SKM-1 (cell line): ENCODE results near the gene SNED1.

Experiments
- DNase-seq: peaks from one replicate; lab custom pipeline; 2025; ENCODE audit not compliant: unreplicated experiment; lab: John Stamatoyannopoulos, UW

SNED1 gene

GRCh38 chr2:241066171-241066892, 67.9 kb downstream of the SNED1 start:
- no peak for DNase-seq

- DNase-seq, result no peak
Measured at GRCh38 chr2:241066893-241067341, 68.5 kb downstream of the SNED1 start.

- DNase-seq, result no peak
Measured at GRCh38 chr2:241067501-241068135, 69.2 kb downstream of the SNED1 start.

- no peak for DNase-seq
Measured at GRCh38 chr2:241068136-241068941, 69.9 kb downstream of the SNED1 start.

GRCh38 chr2:241068942-241069810, 70.8 kb downstream of the SNED1 start:
- DNase-seq, result no peak

GRCh38 chr2:241069821-241070281, 71.4 kb downstream of the SNED1 start:
- DNase-seq, result no peak

- DNase-seq, result no peak
Measured at GRCh38 chr2:241070361-241070760, 71.9 kb downstream of the SNED1 start.

- no peak for DNase-seq
Measured at GRCh38 chr2:241070811-241071676, 72.6 kb downstream of the SNED1 start.

GRCh38 chr2:241071677-241072111, 73.3 kb downstream of the SNED1 start:
- no peak for DNase-seq

- DNase-seq, result no peak
Measured at GRCh38 chr2:241072151-241072550, 73.7 kb downstream of the SNED1 start.

GRCh38 chr2:241072553-241073165, 74.2 kb downstream of the SNED1 start:
- DNase-seq, result no peak

GRCh38 chr2:241073166-241074064, 75.0 kb downstream of the SNED1 start:
- DNase-seq, result no peak

- no peak for DNase-seq
Measured at GRCh38 chr2:241074065-241074818, 75.8 kb downstream of the SNED1 start.

- no peak for DNase-seq
Measured at GRCh38 chr2:241074901-241075540, 76.6 kb downstream of the SNED1 start.

- DNase-seq, result no peak
Measured at GRCh38 chr2:241080405-241081189, 82.2 kb downstream of the SNED1 start.

- DNase-seq, result no peak
Measured at GRCh38 chr2:241081190-241081642, 82.8 kb downstream of the SNED1 start.
